A549 (cell line): ENCODE measurements around the gene DDIT4. TPM values are rescaled to one million over a fixed set of nuclear protein-coding genes. Genes with fewer than 3 reads are reported as not detected.
A peak's percentile ranks its signal among the peaks of the same experiment; 100 is the strongest.

Experiments
- ATAC-seq, 2 experiments: fragments of 200-7000 bp in 1 of 2; fragments of >200 bp in 1 of 2; cut with Nextera tagmentation in 1 of 2; cut with Tn5 transposase in 1 of 2; 3 replicates each; pipeline versions ENCODE4 v1.8.0 to v1.9.1; 2018 to 2020; ENCODE audit warnings: mild to moderate bottlenecking in 1 of 2, moderate library complexity in 1 of 2
- CTCF ChIA-PET: fragments of 300-600 bp; sonication (Branson Sonifier 250); formaldehyde crosslinking; extraction: SDS; loops from one replicate; lab custom pipeline; 2021; ENCODE audit warnings: antibody characterized with exemption, inconsistent platforms; lab: Yijun Ruan, JAX
- POLR2A ChIA-PET: fragments of 350-600 bp; formaldehyde crosslinking; extraction: SDS; loops from one replicate; lab custom pipeline; 2021; ENCODE audit warnings: antibody characterized with exemption, inconsistent platforms; lab: Yijun Ruan, JAX
- DNase-seq, 2 experiments: peaks; one replicate each; pipeline versions ENCODE4 v3.0.0 to v3.0.0-alpha.2; 2011 to 2016; ENCODE audit warnings: low read depth in 1 of 2, low spot score in 1 of 2
- FAIRE-seq: peaks from 2 replicates; lab custom pipeline; 2011; peaks lifted over from hg19 to GRCh38; lab: Jason Lieb, UNC
- H3K27ac ChIP-seq, 2 experiments: fragments of >200 bp; sonication (Bioruptor Twin); formaldehyde crosslinking; 3 replicates each; pipeline ENCODE4 v1.5.1; 2016 to 2017
- H3K4me1 ChIP-seq: fragments of >200 bp; sonication (Bioruptor Twin); formaldehyde crosslinking; 3 replicates; pipeline ENCODE4 v1.6.1; 2016
- H3K4me2 ChIP-seq: fragments of >200 bp; sonication (Bioruptor Twin); formaldehyde crosslinking; 3 replicates; pipeline ENCODE4 v1.6.1; 2016
- H3K4me3 ChIP-seq: fragments of >200 bp; sonication (Bioruptor Twin); formaldehyde crosslinking; 3 replicates; pipeline ENCODE4 v1.5.1; 2016
- H3K9me3 ChIP-seq: fragments of >200 bp; sonication (Bioruptor Twin); formaldehyde crosslinking; 3 replicates; pipeline ENCODE4 v1.6.1; 2016
- CEBPB ChIP-seq, 2 experiments: fragments of >200 bp in 1 of 2; sonication (Bioruptor Twin) in 1 of 2; formaldehyde crosslinking in 1 of 2; IDR thresholded peaks; 2 replicates each; pipeline ENCODE4 v1.6.1; 2012 to 2016
- ESRRA ChIP-seq: fragments of 150-350 bp; IDR thresholded peaks from 2 replicates; pipeline ENCODE4 v1.6.1; 2014; ENCODE audit warnings: mild to moderate bottlenecking, low read length, borderline replicate concordance
- FOSL2 ChIP-seq, 2 experiments: fragments of 450-650 bp in 1 of 2; fragments of >200 bp in 1 of 2; sonication (Bioruptor Twin) in 1 of 2; formaldehyde crosslinking; IDR thresholded peaks; 2 replicates each; pipeline versions ENCODE4 v1.5.0 to v1.6.1; 2016 to 2020; ENCODE audit warnings: mild to moderate bottlenecking in 1 of 2, moderate library complexity in 1 of 2
- HDAC2 ChIP-seq: fragments of 200-600 bp; sonication (generic); IDR thresholded peaks from 2 replicates; pipeline ENCODE4 v1.6.1; 2016
- HOXB13 ChIP-seq: fragments of 250-450 bp; sonication (Bioruptor Pico); IDR thresholded peaks from 2 replicates; pipeline ENCODE4 v1.5.0; 2020; ENCODE audit warnings: low read depth, mild to moderate bottlenecking, moderate library complexity
- JUNB ChIP-seq: fragments of >200 bp; sonication (Bioruptor Twin); formaldehyde crosslinking; IDR thresholded peaks from 2 replicates; pipeline ENCODE4 v1.6.1; 2016
- KDM1A ChIP-seq: fragments of 200-600 bp; sonication (generic); IDR thresholded peaks from 2 replicates; pipeline ENCODE4 v1.6.1; 2016; ENCODE audit warnings: low read depth, mild to moderate bottlenecking
- NPAS2 ChIP-seq: fragments of 250-450 bp; sonication (Bioruptor Pico); IDR thresholded peaks from 2 replicates; pipeline ENCODE4 v1.8.0; 2022; ENCODE audit warnings: mild to moderate bottlenecking, moderate library complexity, borderline replicate concordance
- PHF8 ChIP-seq: fragments of 200-600 bp; sonication (generic); IDR thresholded peaks from 2 replicates; pipeline ENCODE4 v1.6.1; 2016; ENCODE audit warnings: low read depth, mild to moderate bottlenecking, antibody characterized with exemption, moderate library complexity, borderline replicate concordance
- RARB ChIP-seq: fragments of 250-450 bp; sonication (Bioruptor Pico); IDR thresholded peaks from 2 replicates; pipeline ENCODE4 v1.8.0; 2021; ENCODE audit warnings: mild to moderate bottlenecking, moderate library complexity
- RCOR1 ChIP-seq: fragments of 150-350 bp; IDR thresholded peaks from 2 replicates; pipeline ENCODE4 v1.6.1; 2014; ENCODE audit warnings: antibody characterized with exemption, low read length, low read depth
- RFX5 ChIP-seq: fragments of 450-650 bp; IDR thresholded peaks from 2 replicates; pipeline ENCODE4 v1.7.1; 2014; ENCODE audit warnings: antibody characterized with exemption, mild to moderate bottlenecking, moderate library complexity
- TFCP2L1 ChIP-seq: fragments of 250-450 bp; sonication (Bioruptor Pico); IDR thresholded peaks from 2 replicates; pipeline ENCODE4 v1.5.0; 2021; ENCODE audit warnings: mild to moderate bottlenecking
- TP53 ChIP-seq: fragments of 250-450 bp; sonication (Bioruptor Pico); IDR thresholded peaks from 2 replicates; pipeline ENCODE4 v1.5.0; 2021; ENCODE audit warnings: mild to moderate bottlenecking, moderate library complexity
- ZFP36 ChIP-seq: fragments of 450-650 bp; IDR thresholded peaks from 2 replicates; pipeline ENCODE4 v1.6.1; 2014; ENCODE audit warnings: borderline replicate concordance; ENCODE audit not compliant: partially characterized antibody
- WGBS: methylation state at CpG from one replicate; pipeline ENCODE4 v1.1.6; 2017; ENCODE audit errors: missing lambda C conversion rate; 5-methylcytosine and 5-hydroxymethylcytosine counted together
- polyA plus RNA-seq, 4 experiments: library from polyadenylated mRNA; depleted of rRNA in 3 of 4; stranded (reverse); fragments of >200 nt; fragmentation: RNase III in 1 of 4; extraction: RNeasy Plus Mini Kit Qiagen cat#74134 plus additional on column Dnase treatment in 1 of 4; gene quantifications; 2 replicates in 3 of 4; 3 replicates in 1 of 4; pipeline ENCODE4 v1.2.3, GENCODE V29; 2011 to 2017
- TF ChIP-seq, protein P1 (sequence below): fragments of >200 bp; sonication (Bioruptor Twin); formaldehyde crosslinking; IDR thresholded peaks from 3 replicates; pipeline ENCODE4 v1.5.1; 2016
- TF ChIP-seq, protein P2 (sequence below): fragments of 250-450 bp; sonication (Bioruptor Pico); IDR thresholded peaks from 2 replicates; pipeline ENCODE4 v1.5.0; 2020; ENCODE audit warnings: low read depth, mild to moderate bottlenecking, moderate library complexity
- TF ChIP-seq, protein P3 (sequence below): fragments of 450-650 bp; IDR thresholded peaks from 2 replicates; pipeline ENCODE4 v1.6.1; 2014; ENCODE audit warnings: antibody characterized with exemption
- TF ChIP-seq, protein P4 (sequence below): fragments of >200 bp; sonication (Bioruptor Twin); formaldehyde crosslinking; IDR thresholded peaks from 3 replicates; pipeline ENCODE4 v1.6.1; 2016
- TF ChIP-seq, protein P5 (sequence below): fragments of 250-450 bp; sonication (Bioruptor Pico); IDR thresholded peaks from 2 replicates; pipeline ENCODE4 v1.5.0; 2021; ENCODE audit warnings: mild to moderate bottlenecking, moderate library complexity, borderline replicate concordance

The DDIT4 gene
- polyA plus RNA-seq, 2 of the 4 experiments (the other 2 are of a cell fraction), result 239 to 392 TPM

DNA sequence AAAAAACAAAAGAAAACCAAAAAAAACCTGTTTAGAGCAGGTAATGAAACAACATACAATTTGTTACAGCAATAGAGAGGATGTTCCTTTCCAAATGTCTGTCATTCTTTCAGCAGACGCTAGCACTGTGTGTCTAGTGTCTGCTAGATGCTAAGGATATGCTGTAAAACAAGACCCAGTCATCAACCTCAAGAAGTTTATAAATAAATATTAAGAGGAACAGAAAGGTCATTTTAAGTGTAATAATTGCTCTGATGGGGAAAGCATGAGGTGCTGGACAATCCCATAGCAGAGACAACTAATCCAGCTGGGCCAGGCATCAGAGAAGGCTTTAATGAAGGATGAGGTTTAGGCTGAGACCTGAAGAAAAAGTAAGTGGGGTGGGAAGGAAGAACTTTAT, 34.3 kb upstream of the DDIT4 start:
- TF ChIP-seq ZFP36, result no peak
- TF ChIP-seq HOXB13 (CRISPR knock-in tag), result no peak
- TF ChIP-seq FOSL2 (IDR thresholded peaks at IDR 0.05), result no peak
- TF ChIP-seq FOSL2 (CRISPR knock-in tag; IDR thresholded peaks at IDR 0.05), result no peak
- TF ChIP-seq, protein P1, sequence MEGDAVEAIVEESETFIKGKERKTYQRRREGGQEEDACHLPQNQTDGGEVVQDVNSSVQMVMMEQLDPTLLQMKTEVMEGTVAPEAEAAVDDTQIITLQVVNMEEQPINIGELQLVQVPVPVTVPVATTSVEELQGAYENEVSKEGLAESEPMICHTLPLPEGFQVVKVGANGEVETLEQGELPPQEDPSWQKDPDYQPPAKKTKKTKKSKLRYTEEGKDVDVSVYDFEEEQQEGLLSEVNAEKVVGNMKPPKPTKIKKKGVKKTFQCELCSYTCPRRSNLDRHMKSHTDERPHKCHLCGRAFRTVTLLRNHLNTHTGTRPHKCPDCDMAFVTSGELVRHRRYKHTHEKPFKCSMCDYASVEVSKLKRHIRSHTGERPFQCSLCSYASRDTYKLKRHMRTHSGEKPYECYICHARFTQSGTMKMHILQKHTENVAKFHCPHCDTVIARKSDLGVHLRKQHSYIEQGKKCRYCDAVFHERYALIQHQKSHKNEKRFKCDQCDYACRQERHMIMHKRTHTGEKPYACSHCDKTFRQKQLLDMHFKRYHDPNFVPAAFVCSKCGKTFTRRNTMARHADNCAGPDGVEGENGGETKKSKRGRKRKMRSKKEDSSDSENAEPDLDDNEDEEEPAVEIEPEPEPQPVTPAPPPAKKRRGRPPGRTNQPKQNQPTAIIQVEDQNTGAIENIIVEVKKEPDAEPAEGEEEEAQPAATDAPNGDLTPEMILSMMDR, result no peak
- TF ChIP-seq, protein P2, sequence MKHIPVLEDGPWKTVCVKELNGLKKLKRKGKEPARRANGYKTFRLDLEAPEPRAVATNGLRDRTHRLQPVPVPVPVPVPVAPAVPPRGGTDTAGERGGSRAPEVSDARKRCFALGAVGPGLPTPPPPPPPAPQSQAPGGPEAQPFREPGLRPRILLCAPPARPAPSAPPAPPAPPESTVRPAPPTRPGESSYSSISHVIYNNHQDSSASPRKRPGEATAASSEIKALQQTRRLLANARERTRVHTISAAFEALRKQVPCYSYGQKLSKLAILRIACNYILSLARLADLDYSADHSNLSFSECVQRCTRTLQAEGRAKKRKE (CRISPR knock-in tag), result no peak
- no peak for TF ChIP-seq TP53 (CRISPR knock-in tag)
- TF ChIP-seq JUNB, result no peak
- TF ChIP-seq, protein P3, sequence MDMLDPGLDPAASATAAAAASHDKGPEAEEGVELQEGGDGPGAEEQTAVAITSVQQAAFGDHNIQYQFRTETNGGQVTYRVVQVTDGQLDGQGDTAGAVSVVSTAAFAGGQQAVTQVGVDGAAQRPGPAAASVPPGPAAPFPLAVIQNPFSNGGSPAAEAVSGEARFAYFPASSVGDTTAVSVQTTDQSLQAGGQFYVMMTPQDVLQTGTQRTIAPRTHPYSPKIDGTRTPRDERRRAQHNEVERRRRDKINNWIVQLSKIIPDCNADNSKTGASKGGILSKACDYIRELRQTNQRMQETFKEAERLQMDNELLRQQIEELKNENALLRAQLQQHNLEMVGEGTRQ, result no peak
- no peak for TF ChIP-seq KDM1A
- TF ChIP-seq HDAC2, result no peak
- TF ChIP-seq RFX5, result no peak
- DNase-seq, result no peak
- ChIA-PET CTCF (interaction anchor here (1.0 to 3.1 kb wide), 3 partner anchors 35 to 191 kb away, joined by 3 to 10 read pairs (median 7); partner anchors contain the start of gene DDIT4), POLR2A (interaction anchor here (3.6 kb wide), 1 partner anchor 34 kb away, joined by 15 read pairs; the partner anchor contains the start of gene DDIT4)
- Histone ChIP-seq H3K9me3 (no peaks in the 10 kb centered on the region), H3K27ac (peak overlapping the region; percentile 50 to 100; a peak in 5 of 6 replicates), H3K4me1 (peaks cover 35% of the 10 kb centered on the region), H3K4me3 (no peak overlapping the region), H3K4me2 (no peak overlapping the region)
- ATAC-seq, result no peak
- WGBS, result 65% methylated on average over 1 of the region's 1 CpG
- no peak for FAIRE-seq

DNA sequence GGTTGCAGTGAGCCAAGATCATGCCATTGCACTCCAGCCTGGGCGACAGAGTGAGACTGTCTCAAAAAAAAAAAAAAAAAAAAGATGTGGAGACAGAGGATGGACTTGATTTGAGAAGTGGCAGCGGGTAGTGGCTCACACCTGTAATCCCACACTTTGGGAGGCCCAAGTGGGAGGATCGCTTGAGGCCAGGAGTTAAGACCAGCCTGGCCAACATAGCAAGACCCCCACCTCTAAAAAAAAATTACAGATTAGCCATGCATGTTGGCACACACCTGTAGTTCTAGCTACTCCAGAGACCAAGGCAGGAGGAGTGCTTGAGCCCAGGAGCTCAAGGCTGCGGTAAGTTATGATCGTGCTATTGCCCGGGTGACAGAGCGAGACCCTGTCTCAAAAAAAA, 33.4 kb upstream of the DDIT4 start:
- FAIRE-seq (no peak), DNase-seq (no peak), ATAC-seq (no peak)
- no peak overlapping the region for H3K4me3 ChIP-seq
- ChIA-PET POLR2A (interaction anchor here (0.9 to 3.6 kb wide), 2 partner anchors 12 to 33 kb away, joined by 4 to 15 read pairs; partner anchors contain the start of gene DDIT4), CTCF (interaction anchor here (0.7 to 2.1 kb wide), 3 partner anchors 24 to 192 kb away, joined by 3 to 7 read pairs (median 3); partner anchors contain the start of gene DDIT4)
- 93% methylated on average over 7 of the region's 7 CpGs for WGBS
- H3K4me2 ChIP-seq, result no peak overlapping the region
- H3K4me1 ChIP-seq, result peaks cover 45% of the 10 kb centered on the region
- peak overlapping the region; percentile 99 to 100; a peak in 4 of 6 replicates for H3K27ac ChIP-seq
- H3K9me3 ChIP-seq, result no peaks in the 10 kb centered on the region
- TF ChIP-seq, protein P3, result no peak
- TF ChIP-seq, protein P4, sequence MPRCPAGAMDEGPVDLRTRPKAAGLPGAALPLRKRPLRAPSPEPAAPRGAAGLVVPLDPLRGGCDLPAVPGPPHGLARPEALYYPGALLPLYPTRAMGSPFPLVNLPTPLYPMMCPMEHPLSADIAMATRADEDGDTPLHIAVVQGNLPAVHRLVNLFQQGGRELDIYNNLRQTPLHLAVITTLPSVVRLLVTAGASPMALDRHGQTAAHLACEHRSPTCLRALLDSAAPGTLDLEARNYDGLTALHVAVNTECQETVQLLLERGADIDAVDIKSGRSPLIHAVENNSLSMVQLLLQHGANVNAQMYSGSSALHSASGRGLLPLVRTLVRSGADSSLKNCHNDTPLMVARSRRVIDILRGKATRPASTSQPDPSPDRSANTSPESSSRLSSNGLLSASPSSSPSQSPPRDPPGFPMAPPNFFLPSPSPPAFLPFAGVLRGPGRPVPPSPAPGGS, result no peak
- no peak for TF ChIP-seq CEBPB (IDR thresholded peaks at IDR 0.05)
- TF ChIP-seq ESRRA, result no peak
- TF ChIP-seq, protein P5, sequence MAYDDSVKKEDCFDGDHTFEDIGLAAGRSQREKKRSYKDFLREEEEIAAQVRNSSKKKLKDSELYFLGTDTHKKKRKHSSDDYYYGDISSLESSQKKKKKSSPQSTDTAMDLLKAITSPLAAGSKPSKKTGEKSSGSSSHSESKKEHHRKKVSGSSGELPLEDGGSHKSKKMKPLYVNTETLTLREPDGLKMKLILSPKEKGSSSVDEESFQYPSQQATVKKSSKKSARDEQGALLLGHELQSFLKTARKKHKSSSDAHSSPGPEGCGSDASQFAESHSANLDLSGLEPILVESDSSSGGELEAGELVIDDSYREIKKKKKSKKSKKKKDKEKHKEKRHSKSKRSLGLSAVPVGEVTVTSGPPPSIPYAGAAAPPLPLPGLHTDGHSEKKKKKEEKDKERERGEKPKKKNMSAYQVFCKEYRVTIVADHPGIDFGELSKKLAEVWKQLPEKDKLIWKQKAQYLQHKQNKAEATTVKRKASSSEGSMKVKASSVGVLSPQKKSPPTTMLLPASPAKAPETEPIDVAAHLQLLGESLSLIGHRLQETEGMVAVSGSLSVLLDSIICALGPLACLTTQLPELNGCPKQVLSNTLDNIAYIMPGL, result no peak
- no peak for TF ChIP-seq RCOR1
- no peak for TF ChIP-seq RARB
- no peak for TF ChIP-seq HDAC2
- no peak for TF ChIP-seq TP53 (CRISPR knock-in tag)
- no peak for TF ChIP-seq NPAS2 (CRISPR knock-in tag)
- TF ChIP-seq TFCP2L1 (CRISPR knock-in tag), result no peak
- no peak for TF ChIP-seq PHF8
